ENCODE measurements around the gene CHCHD6.

Gene CHCHD6

DNA sequence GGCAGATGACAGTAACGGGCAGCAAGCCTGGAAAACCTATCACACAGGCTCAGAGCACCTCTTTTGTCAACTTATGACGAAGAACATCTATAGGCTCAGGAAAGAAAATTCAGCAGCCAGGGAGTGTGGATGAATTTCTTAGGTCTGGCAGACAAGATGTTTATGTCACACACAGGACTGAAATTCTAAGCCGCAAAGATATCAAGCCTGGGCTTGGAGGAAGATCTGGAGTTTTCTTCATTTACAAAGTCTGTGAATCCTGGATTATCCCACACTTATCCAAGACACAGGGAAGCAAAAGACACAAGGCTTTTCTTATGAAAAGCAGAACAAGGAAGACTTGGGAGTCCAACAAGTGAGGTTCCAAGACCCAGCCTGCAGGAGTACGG, 23.4 kb upstream of the CHCHD6 start:
- TF ChIP-seq, protein P1, sequence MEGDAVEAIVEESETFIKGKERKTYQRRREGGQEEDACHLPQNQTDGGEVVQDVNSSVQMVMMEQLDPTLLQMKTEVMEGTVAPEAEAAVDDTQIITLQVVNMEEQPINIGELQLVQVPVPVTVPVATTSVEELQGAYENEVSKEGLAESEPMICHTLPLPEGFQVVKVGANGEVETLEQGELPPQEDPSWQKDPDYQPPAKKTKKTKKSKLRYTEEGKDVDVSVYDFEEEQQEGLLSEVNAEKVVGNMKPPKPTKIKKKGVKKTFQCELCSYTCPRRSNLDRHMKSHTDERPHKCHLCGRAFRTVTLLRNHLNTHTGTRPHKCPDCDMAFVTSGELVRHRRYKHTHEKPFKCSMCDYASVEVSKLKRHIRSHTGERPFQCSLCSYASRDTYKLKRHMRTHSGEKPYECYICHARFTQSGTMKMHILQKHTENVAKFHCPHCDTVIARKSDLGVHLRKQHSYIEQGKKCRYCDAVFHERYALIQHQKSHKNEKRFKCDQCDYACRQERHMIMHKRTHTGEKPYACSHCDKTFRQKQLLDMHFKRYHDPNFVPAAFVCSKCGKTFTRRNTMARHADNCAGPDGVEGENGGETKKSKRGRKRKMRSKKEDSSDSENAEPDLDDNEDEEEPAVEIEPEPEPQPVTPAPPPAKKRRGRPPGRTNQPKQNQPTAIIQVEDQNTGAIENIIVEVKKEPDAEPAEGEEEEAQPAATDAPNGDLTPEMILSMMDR (IDR thresholded peaks at IDR 0.05; ENCODE audit: extremely low read depth, missing control alignments) = no peak

DNA sequence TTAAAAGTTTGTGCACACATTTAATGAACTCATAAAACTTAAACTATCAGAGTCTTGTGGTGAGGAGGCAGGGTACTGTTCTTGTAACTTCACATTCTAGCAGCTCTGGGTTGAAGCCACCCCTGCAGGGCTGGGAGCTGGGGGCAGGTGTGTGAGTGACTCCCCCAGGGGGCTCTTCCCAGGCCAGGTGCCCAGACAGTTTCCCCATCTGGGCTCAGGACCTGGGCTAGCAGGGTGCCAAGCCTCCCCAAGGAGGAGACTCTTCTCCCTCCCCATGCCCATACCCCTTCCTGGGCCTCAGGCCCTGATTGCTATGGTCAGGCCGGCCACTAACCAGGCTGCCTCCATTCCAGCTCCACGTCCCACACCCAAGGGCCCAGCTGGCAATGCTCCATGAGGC, 22.0 kb upstream of the CHCHD6 start:
- TF ChIP-seq, protein P1 (IDR thresholded peaks at IDR 0.05; ENCODE audit: extremely low read depth, missing control alignments) = no peak
- no peak for DNase-seq (ENCODE audit: low spot score)

More for the DNA sequence above, 23.4 kb upstream of the CHCHD6 start:
- no peak for DNase-seq (ENCODE audit: low spot score)

DNA sequence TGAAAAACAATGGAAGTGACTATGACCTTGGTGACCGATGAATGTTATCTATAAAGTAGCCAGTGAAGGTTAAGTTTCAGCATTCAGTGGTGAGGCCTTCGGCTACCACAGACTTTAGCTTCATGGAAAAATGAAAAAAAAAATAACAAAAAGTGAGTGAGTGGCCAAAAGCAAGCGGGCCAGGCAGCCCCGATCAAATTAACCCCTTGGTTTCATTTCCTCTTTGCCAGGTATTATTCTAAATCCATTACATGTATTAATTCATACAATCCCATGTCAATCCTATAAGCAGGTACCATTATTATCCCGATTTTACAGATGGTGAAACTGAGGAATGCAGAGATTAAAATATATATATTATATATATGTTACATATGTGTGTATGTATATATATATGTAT, 21.0 kb upstream of the CHCHD6 start:
- TF ChIP-seq, protein P1 (IDR thresholded peaks at IDR 0.05; ENCODE audit: extremely low read depth, missing control alignments) = no peak
- DNase-seq (ENCODE audit: low spot score) = no peak

DNA sequence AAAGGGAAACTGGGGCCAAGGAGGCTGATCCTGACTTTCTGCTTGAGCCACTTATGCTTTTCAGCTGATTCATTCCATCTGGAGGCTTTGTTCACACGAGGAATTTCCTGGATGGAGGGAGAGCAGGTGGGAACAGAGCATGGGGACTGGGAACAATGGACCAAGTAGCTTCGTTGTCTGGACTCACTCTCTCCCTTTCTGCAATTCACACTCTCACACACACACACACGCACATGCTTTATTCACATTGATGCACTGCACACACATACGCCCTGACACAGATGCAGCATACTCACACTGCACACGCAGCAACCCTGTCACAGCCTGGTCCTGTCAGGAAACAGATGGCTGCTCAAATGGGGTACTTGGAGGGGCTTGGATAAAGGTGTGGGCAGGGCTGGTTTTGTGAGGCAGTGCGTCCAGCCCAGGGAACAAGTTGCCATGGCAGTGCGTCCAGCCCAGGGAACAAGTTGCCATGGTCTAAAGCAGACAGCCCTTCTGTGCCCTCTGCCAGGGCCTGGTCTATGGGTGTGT, 19.8 kb upstream of the CHCHD6 start:
- TF ChIP-seq, protein P1 (IDR thresholded peaks at IDR 0.05; ENCODE audit: extremely low read depth, missing control alignments) = no peak
- DNase-seq (ENCODE audit: low spot score) = no peak

DNA sequence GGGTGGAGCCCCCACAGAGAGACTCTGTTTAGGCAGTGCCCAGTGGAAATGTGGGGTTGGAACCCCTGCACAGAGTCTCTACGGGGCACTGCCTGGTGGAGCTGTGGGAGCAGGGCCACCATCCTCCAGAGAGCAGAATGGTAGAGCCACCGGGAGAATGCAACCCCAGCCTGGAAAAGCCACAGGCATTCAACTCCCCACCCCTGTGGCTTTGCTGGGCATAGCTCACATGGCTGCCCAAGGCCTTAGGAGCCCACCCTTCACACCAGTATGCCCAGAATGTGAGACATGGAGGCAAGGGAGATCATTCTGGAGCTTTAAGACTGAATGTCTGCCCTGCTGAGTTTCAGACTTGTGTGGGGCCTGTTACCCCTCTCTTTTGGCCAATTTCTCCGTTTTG, 19.0 kb upstream of the CHCHD6 start:
- TF ChIP-seq, protein P1 (IDR thresholded peaks at IDR 0.05; ENCODE audit: extremely low read depth, missing control alignments) = no peak
- no peak for DNase-seq (ENCODE audit: low spot score)

DNA sequence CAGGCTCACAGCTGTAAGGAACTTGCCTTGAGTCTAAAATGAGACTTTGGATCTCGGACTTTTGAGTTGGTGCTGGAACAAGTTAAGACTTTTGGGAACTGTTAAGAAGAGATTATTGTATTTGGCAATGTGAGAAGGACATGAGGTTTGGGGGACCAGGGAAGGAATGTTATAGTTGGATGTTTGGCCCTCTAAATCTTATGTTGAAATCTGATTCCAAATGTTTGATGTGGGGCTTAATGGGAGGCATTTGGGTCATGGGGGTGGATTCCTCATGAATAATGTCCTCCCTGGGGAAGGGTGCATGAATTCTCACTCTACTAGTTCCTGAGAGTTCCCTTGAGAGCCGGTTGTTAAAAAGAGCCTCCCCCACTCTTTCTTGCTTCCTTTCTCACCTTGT, 18.5 kb upstream of the CHCHD6 start:
- no peak for DNase-seq (ENCODE audit: low spot score)
- TF ChIP-seq, protein P1 (IDR thresholded peaks at IDR 0.05; ENCODE audit: extremely low read depth, missing control alignments) = no peak

DNA sequence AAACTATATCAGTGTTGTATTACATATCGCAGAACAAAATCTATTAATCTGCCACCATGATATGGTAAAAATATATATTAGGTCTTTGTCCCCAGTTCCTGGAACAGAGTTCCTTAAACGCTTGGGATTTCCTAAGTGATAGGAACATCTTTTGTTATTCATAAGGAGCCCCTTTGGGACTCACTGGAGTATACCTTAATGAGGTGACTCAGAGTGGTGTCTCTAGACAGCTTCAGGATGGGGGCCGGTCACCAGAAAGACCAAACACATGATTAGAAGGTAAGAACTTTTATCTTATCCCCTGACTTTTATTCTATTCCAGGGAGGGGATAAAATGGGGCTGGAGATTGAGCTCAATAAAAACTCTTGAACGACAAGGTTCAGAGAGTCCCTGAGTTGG, 12.3 kb upstream of the CHCHD6 start:
- TF ChIP-seq, protein P1 (IDR thresholded peaks at IDR 0.05; ENCODE audit: extremely low read depth, missing control alignments) = no peak
- no peak for DNase-seq (ENCODE audit: low spot score)

Data from GM20000 (cell line).